ENCODE measurements around the gene AFF2.

- TF ChIP-seq CTCF (IDR thresholded peaks at IDR 0.05) (no peak), POLR2AphosphoS5 (IDR thresholded peaks at IDR 0.05) (no peak), POLR2A (IDR thresholded peaks at IDR 0.05) (no peak), EP300 (IDR thresholded peaks at IDR 0.05) (no peak)
Observed at GRCh38 chrX:148956352-148956751, 455.9 kb downstream of the AFF2 start.

Measured in upper lobe of left lung (tissue), 4 donors.